ENCODE measurements around the gene SRP68.
A peak's percentile ranks its signal among the peaks of the same experiment; 100 is the strongest.

Gene SRP68

DNA sequence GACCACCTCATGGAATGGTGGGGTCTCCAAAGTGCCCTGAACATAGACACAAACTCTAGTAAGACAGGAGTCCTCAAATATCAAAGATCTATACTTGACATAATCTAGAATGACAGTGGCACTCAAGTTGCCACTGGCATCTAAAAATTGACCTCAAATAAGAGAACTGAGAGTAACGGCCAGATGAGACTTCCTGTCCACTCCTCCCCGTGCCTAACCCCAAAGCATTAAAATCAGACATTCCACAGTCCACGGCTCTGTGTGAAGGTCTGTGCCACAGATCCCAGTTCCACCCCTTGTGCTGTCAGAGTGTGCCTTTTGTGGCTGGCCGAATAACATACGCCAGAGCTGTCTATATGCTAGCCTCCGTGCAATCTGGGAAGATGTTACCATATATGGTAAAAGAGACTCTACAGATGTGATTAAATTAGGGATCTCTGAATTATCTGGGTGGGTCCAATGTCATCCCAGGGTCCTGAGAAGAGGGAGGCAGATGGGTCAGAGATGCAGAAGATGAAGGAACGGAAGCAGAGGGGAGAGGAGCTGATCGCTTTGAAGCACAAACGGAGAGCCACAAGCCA, 24.2 kb downstream of the SRP68 start:
- TF ChIP-seq, protein P1, sequence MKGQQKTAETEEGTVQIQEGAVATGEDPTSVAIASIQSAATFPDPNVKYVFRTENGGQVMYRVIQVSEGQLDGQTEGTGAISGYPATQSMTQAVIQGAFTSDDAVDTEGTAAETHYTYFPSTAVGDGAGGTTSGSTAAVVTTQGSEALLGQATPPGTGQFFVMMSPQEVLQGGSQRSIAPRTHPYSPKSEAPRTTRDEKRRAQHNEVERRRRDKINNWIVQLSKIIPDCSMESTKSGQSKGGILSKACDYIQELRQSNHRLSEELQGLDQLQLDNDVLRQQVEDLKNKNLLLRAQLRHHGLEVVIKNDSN (IDR thresholded peaks at IDR 0.05) = no peak
- TF ChIP-seq, protein P2, sequence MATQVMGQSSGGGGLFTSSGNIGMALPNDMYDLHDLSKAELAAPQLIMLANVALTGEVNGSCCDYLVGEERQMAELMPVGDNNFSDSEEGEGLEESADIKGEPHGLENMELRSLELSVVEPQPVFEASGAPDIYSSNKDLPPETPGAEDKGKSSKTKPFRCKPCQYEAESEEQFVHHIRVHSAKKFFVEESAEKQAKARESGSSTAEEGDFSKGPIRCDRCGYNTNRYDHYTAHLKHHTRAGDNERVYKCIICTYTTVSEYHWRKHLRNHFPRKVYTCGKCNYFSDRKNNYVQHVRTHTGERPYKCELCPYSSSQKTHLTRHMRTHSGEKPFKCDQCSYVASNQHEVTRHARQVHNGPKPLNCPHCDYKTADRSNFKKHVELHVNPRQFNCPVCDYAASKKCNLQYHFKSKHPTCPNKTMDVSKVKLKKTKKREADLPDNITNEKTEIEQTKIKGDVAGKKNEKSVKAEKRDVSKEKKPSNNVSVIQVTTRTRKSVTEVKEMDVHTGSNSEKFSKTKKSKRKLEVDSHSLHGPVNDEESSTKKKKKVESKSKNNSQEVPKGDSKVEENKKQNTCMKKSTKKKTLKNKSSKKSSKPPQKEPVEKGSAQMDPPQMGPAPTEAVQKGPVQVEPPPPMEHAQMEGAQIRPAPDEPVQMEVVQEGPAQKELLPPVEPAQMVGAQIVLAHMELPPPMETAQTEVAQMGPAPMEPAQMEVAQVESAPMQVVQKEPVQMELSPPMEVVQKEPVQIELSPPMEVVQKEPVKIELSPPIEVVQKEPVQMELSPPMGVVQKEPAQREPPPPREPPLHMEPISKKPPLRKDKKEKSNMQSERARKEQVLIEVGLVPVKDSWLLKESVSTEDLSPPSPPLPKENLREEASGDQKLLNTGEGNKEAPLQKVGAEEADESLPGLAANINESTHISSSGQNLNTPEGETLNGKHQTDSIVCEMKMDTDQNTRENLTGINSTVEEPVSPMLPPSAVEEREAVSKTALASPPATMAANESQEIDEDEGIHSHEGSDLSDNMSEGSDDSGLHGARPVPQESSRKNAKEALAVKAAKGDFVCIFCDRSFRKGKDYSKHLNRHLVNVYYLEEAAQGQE (IDR thresholded peaks at IDR 0.05; ENCODE audit: low read depth) = no peak
- TF ChIP-seq FOXM1 (IDR thresholded peaks at IDR 0.05; ENCODE audit: borderline replicate concordance, low read depth) (no peak), YY1 (IDR thresholded peaks at IDR 0.05; ENCODE audit: low read depth) (no peak), TAF1 (IDR thresholded peaks at IDR 0.05; ENCODE audit: low read depth) (no peak), ZBTB7A (IDR thresholded peaks at IDR 0.05; ENCODE audit: low read depth) (no peak), EP300 (IDR thresholded peaks at IDR 0.05; ENCODE audit: borderline replicate concordance) (no peak), CEBPB (IDR thresholded peaks at IDR 0.05) (no peak), RAD21 (IDR thresholded peaks at IDR 0.05; ENCODE audit: low read depth) (no peak), EGR1 (IDR thresholded peaks at IDR 0.05) (no peak), NFIC (IDR thresholded peaks at IDR 0.05) (no peak)

DNA sequence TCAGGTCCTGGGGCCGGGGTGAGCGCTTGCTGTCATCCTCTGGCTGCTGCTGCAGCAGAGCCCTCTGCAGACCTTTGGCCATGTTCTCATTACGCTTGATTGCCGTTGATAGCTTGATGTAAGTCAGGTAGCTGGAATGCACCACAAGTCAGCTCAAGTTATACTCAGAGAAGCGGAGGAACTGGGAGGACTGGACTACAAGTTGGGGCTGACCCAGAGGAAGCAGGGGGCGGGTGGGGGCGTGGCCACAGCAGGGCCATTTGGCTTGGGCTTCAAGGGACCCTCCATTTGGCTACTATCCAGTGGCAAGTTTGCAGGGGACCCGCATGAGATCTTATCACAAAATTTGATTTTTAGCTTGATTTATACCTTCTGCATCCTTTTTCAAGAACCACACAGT, 26.3 kb downstream of the SRP68 start:
- TF ChIP-seq TCF12 (IDR thresholded peaks at IDR 0.05; ENCODE audit: low read depth) (no peak), NFIC (IDR thresholded peaks at IDR 0.05) (no peak), TAF1 (IDR thresholded peaks at IDR 0.05; ENCODE audit: low read depth) (no peak), CREB1 (IDR thresholded peaks at IDR 0.05; ENCODE audit: low read depth) (no peak), ZBTB7A (IDR thresholded peaks at IDR 0.05; ENCODE audit: low read depth) (no peak), FOXM1 (IDR thresholded peaks at IDR 0.05; ENCODE audit: borderline replicate concordance, low read depth) (no peak), TEAD4 (IDR thresholded peaks at IDR 0.05) (no peak), CEBPB (IDR thresholded peaks at IDR 0.05) (no peak), YY1 (IDR thresholded peaks at IDR 0.05; ENCODE audit: low read depth) (no peak), EP300 (IDR thresholded peaks at IDR 0.05; ENCODE audit: borderline replicate concordance) (no peak), EGR1 (IDR thresholded peaks at IDR 0.05) (no peak), RAD21 (IDR thresholded peaks at IDR 0.05; ENCODE audit: low read depth) (no peak)
- TF ChIP-seq, protein P1 (IDR thresholded peaks at IDR 0.05) = no peak
- TF ChIP-seq, protein P3, sequence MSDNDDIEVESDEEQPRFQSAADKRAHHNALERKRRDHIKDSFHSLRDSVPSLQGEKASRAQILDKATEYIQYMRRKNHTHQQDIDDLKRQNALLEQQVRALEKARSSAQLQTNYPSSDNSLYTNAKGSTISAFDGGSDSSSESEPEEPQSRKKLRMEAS (IDR thresholded peaks at IDR 0.05) = no peak
- TF ChIP-seq, protein P2 (IDR thresholded peaks at IDR 0.05; ENCODE audit: low read depth) = no peak

DNA sequence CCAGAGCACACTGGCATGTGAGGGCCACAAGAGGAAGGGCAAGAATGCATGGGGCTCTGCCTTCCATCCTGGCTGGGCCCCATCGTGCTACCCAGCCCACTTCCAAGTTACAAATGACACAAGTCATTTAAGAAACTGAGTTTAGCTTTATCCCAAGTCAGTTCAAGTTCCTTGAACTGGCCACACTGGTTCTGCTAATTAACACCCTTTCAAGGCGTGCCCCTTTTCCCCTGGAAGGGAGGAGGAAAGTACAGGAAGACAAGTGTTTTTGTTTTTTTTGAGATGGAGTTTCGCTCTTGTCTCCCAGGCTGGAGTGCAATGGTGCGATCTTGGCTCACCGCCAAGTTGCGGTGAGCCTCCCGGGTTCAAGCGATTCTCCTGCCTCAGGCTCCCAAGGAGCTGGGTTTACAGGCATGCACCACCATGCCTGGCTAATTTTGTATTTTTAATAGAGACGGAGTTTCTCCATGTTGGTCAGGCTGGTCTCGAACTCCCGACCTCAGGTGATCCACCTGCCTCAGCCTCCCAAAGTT, 27.8 kb downstream of the SRP68 start:
- peak; percentile 80 for TF ChIP-seq NFIC (IDR thresholded peaks at IDR 0.05)

DNA sequence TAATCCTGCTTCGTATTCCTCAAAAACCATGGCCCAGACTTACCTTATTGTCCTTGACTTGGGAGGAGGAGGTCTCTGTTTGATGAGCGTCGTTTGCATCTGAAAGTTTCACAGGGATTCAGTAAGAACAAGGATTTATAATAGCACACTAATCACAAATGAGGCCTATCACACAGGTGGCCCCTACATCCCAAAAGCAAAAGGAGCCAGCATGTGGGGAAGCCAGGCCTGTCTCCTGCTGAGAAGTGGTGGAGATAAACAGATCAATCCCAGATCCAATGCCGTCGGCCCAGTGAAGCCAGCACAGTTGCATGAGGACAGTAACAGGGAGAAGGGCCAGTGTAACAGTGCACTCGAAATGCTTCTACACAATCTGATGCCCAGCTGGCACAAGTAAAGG, 31.9 kb downstream of the SRP68 start:
- TF ChIP-seq YY1 (IDR thresholded peaks at IDR 0.05; ENCODE audit: low read depth) (no peak), EP300 (IDR thresholded peaks at IDR 0.05; ENCODE audit: borderline replicate concordance) (no peak), CREB1 (IDR thresholded peaks at IDR 0.05; ENCODE audit: low read depth) (no peak), TCF12 (IDR thresholded peaks at IDR 0.05; ENCODE audit: low read depth) (no peak), FOXM1 (IDR thresholded peaks at IDR 0.05; ENCODE audit: borderline replicate concordance, low read depth) (no peak), CEBPB (IDR thresholded peaks at IDR 0.05) (no peak), NFIC (IDR thresholded peaks at IDR 0.05) (no peak), ZBTB7A (IDR thresholded peaks at IDR 0.05; ENCODE audit: low read depth) (no peak), TAF1 (IDR thresholded peaks at IDR 0.05; ENCODE audit: low read depth) (no peak), TEAD4 (IDR thresholded peaks at IDR 0.05) (no peak), EGR1 (IDR thresholded peaks at IDR 0.05) (no peak), RAD21 (IDR thresholded peaks at IDR 0.05; ENCODE audit: low read depth) (no peak)
- TF ChIP-seq, protein P3 (IDR thresholded peaks at IDR 0.05) = no peak
- TF ChIP-seq, protein P1 (IDR thresholded peaks at IDR 0.05) = no peak
- TF ChIP-seq, protein P2 (IDR thresholded peaks at IDR 0.05; ENCODE audit: low read depth) = no peak

Measured in Ishikawa (cell line).